T-helper 1 cell treated with Interleukin-12 subunit alpha and Interleukin-12 subunit beta and Interleukin-4 antibody, amounts not matched to agents 30 ng/mL and 1 ng/mL, for 36 hours (primary cell): ENCODE measurements around the gene ADGRL3. TPM values are rescaled to one million over a fixed set of nuclear protein-coding genes. Genes with fewer than 3 reads are reported as not detected.
"Not testable (repeated sequence)": the region's sequence is repeated elsewhere in the genome, so short reads cannot be mapped to it uniquely, and the experiment has no call there.

Experiments used
- intact Hi-C: fragments of 100-400 bp; cut with micrococcal nuclease; formaldehyde crosslinking; loops from one replicate; pipeline ENCODE4 v1.15.1; 2024
- total RNA-seq: library from RNA; stranded (reverse); gene quantifications from 2 replicates; pipeline ENCODE4 v1.2.3, GENCODE V29; 2022

Gene ADGRL3
- total RNA-seq, 1 donor from 2014 or later, result not detected

GRCh38 chr4:61204353-61205060 lies 4.4 kb downstream of the ADGRL3 start:
- intact Hi-C loops, result no loop called here

- intact Hi-C loops, result no loop called here
Measured at GRCh38 chr4:61205066-61205465, 4.9 kb downstream of the ADGRL3 start.

GRCh38 chr4:61207156-61207555 lies 7.0 kb downstream of the ADGRL3 start:
- intact Hi-C loops, result not testable (repeated sequence)

- intact Hi-C loops, result no loop called here
Measured at GRCh38 chr4:61210186-61210939, 10.2 kb downstream of the ADGRL3 start.

- intact Hi-C loops, result no loop called here
Measured at GRCh38 chr4:61211781-61212180, 11.7 kb downstream of the ADGRL3 start.

- intact Hi-C loops, result no loop called here
Measured at GRCh38 chr4:61212788-61213187, 12.7 kb downstream of the ADGRL3 start.

GRCh38 chr4:61214680-61215079 lies 14.6 kb downstream of the ADGRL3 start:
- intact Hi-C loops, result no loop called here

- intact Hi-C loops, result no loop called here
Measured at GRCh38 chr4:61217222-61217621, 17.1 kb downstream of the ADGRL3 start.

GRCh38 chr4:61220556-61220955 lies 20.4 kb downstream of the ADGRL3 start:
- intact Hi-C loops, result no loop called here

GRCh38 chr4:61223385-61223784 lies 23.3 kb downstream of the ADGRL3 start:
- intact Hi-C loops, result no loop called here

GRCh38 chr4:61224573-61224972 lies 24.4 kb downstream of the ADGRL3 start:
- intact Hi-C loops, result no loop called here

GRCh38 chr4:61225656-61226055 lies 25.5 kb downstream of the ADGRL3 start:
- intact Hi-C loops, result no loop called here

GRCh38 chr4:61231421-61231820 lies 31.3 kb downstream of the ADGRL3 start:
- intact Hi-C loops, result no loop called here

- intact Hi-C loops, result no loop called here
Measured at GRCh38 chr4:61239250-61239649, 39.1 kb downstream of the ADGRL3 start.

GRCh38 chr4:61243962-61244361 lies 43.8 kb downstream of the ADGRL3 start:
- intact Hi-C loops, result no loop called here

- intact Hi-C loops, result no loop called here
Measured at GRCh38 chr4:61245069-61245714, 45.1 kb downstream of the ADGRL3 start.

- intact Hi-C loops, result no loop called here
Measured at GRCh38 chr4:61246034-61246433, 45.9 kb downstream of the ADGRL3 start.

GRCh38 chr4:61248705-61249104 lies 48.6 kb downstream of the ADGRL3 start:
- intact Hi-C loops, result no loop called here

- intact Hi-C loops, result no loop called here
Measured at GRCh38 chr4:61251129-61251528, 51.0 kb downstream of the ADGRL3 start.

GRCh38 chr4:61254406-61254805 lies 54.3 kb downstream of the ADGRL3 start:
- intact Hi-C loops, result no loop called here

- intact Hi-C loops, result no loop called here
Measured at GRCh38 chr4:61273233-61273632, 73.1 kb downstream of the ADGRL3 start.

GRCh38 chr4:61274286-61274685 lies 74.2 kb downstream of the ADGRL3 start:
- intact Hi-C loops, result no loop called here
